Measurements from ENCODE around the gene LPIN1.

Gene LPIN1

GRCh38 chr2:11784747-11785610 is 38.5 kb downstream of the LPIN1 start:
- no peak for DNase-seq (ENCODE audit: low read depth)

GRCh38 chr2:11785611-11785940 is 39.1 kb downstream of the LPIN1 start:
- no peak for DNase-seq (ENCODE audit: low read depth)

GRCh38 chr2:11786191-11786590 is 39.8 kb downstream of the LPIN1 start:
- no peak for DNase-seq (ENCODE audit: low read depth)

GRCh38 chr2:11786592-11786991 is 40.2 kb downstream of the LPIN1 start:
- no peak for DNase-seq (ENCODE audit: low read depth)

- DNase-seq (ENCODE audit: low read depth): no peak
These were observed 41.6 kb downstream of the LPIN1 start for GRCh38 chr2:11787991-11788390.

- no peak for DNase-seq (ENCODE audit: low read depth)
These were observed 42.2 kb downstream of the LPIN1 start for GRCh38 chr2:11788461-11789124.

GRCh38 chr2:11789243-11789642 is 42.8 kb downstream of the LPIN1 start:
- DNase-seq (ENCODE audit: low read depth): no peak

GRCh38 chr2:11790228-11790627 is 43.8 kb downstream of the LPIN1 start:
- DNase-seq (ENCODE audit: low read depth): no peak

GRCh38 chr2:11795590-11795989 is 49.2 kb downstream of the LPIN1 start:
- DNase-seq (ENCODE audit: low read depth): no peak

- no peak for DNase-seq (ENCODE audit: low read depth)
These were observed 50.0 kb downstream of the LPIN1 start for GRCh38 chr2:11796190-11797171.

- DNase-seq (ENCODE audit: low read depth): no peak
These were observed 51.4 kb downstream of the LPIN1 start for GRCh38 chr2:11797846-11798245.

- no peak for DNase-seq (ENCODE audit: low read depth)
These were observed 52.4 kb downstream of the LPIN1 start for GRCh38 chr2:11798701-11799435.

GRCh38 chr2:11799826-11800225 is 53.4 kb downstream of the LPIN1 start:
- DNase-seq (ENCODE audit: low read depth): no peak

GRCh38 chr2:11802782-11803191 is 56.4 kb downstream of the LPIN1 start:
- no peak for DNase-seq (ENCODE audit: low read depth)

- no peak for DNase-seq (ENCODE audit: low read depth)
These were observed 58.6 kb downstream of the LPIN1 start for GRCh38 chr2:11805024-11805423.

GRCh38 chr2:11805920-11806319 is 59.5 kb downstream of the LPIN1 start:
- no peak for DNase-seq (ENCODE audit: low read depth)

GRCh38 chr2:11807156-11808015 is 61.0 kb downstream of the LPIN1 start:
- DNase-seq (ENCODE audit: low read depth): no peak

- no peak for DNase-seq (ENCODE audit: low read depth)
These were observed 61.6 kb downstream of the LPIN1 start for GRCh38 chr2:11808016-11808400.

GRCh38 chr2:11809586-11810236 is 63.3 kb downstream of the LPIN1 start:
- DNase-seq (ENCODE audit: low read depth): no peak

Data from stimulated activated CD4-positive, alpha-beta T cell treated with anti-CD3 and anti-CD28 coated beads, Interleukin-2, amount 100 ng/mL, for 4 hours (primary cell).